GM18951 (cell line): Measurements from ENCODE around the gene LMAN2.
"Not testable (repeated sequence)": the region's sequence is repeated elsewhere in the genome, so short reads cannot be mapped to it uniquely, and the experiment has no call there.

Experiments
- POLR2A ChIP-seq: IDR thresholded peaks from 4 replicates; pipeline ENCODE4 v1.6.1; 2011; ENCODE audit warnings: mild to moderate bottlenecking; ENCODE audit not compliant: insufficient read length, insufficient read depth; ENCODE audit errors: extremely low read depth
- in situ Hi-C: fragments of 300-500 bp; cut with MboI; formaldehyde crosslinking; loops from one replicate; pipeline ENCODE4 v1.12.0; 2022; ENCODE audit warnings: low sequenced_read_pairs, mixed read lengths, inconsistent platforms; ENCODE audit not compliant: unreplicated experiment

LMAN2 gene

GRCh38 chr5:177365845-177366527, 14.5 kb upstream of the LMAN2 start:
- TF ChIP-seq POLR2A: no peak
- in situ Hi-C loops: no loop called here

DNA sequence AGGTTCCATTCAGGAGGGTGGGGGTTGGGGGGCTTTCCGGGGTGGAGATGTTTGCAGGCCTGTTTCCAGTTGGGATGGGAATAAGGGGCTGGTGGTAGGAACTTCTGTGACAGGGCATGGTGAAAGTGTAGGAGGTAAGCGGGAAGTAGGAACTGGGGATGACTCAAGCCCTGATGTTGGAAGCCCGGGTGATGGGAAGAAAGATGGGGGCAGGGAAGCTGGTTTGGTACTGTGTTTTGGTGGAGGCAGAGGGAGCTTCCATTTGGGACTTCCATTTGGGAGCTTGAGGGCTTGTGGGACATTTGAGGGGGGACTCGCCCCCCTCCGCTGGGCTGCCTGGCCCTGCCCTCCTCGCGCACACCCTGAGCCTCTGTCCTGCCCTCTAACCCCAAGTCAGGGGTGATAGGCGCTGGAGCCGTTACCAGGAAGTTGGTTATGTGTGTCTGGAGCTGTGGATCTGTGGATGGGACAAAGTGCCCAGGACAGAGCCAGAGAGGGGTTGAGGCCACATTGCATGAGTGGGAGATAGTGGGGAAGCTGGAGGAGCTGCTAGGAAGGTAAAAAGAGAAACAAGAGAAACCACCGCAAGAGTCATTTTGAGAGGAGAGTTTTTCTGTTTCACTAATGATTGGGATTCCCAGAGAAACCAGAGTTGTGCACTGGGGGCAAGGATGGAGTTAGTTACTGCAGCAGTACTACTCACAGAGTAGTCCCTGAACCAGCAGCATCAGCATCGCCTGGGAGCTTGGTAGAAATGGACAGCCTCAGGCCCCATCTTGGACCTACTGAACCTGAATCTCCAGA, 12.9 kb upstream of the LMAN2 start:
- TF ChIP-seq POLR2A: no peak
- in situ Hi-C loops: no loop called here

GRCh38 chr5:177363565-177363964, 12.1 kb upstream of the LMAN2 start:
- no peak for TF ChIP-seq POLR2A
- in situ Hi-C loops: no loop called here

DNA sequence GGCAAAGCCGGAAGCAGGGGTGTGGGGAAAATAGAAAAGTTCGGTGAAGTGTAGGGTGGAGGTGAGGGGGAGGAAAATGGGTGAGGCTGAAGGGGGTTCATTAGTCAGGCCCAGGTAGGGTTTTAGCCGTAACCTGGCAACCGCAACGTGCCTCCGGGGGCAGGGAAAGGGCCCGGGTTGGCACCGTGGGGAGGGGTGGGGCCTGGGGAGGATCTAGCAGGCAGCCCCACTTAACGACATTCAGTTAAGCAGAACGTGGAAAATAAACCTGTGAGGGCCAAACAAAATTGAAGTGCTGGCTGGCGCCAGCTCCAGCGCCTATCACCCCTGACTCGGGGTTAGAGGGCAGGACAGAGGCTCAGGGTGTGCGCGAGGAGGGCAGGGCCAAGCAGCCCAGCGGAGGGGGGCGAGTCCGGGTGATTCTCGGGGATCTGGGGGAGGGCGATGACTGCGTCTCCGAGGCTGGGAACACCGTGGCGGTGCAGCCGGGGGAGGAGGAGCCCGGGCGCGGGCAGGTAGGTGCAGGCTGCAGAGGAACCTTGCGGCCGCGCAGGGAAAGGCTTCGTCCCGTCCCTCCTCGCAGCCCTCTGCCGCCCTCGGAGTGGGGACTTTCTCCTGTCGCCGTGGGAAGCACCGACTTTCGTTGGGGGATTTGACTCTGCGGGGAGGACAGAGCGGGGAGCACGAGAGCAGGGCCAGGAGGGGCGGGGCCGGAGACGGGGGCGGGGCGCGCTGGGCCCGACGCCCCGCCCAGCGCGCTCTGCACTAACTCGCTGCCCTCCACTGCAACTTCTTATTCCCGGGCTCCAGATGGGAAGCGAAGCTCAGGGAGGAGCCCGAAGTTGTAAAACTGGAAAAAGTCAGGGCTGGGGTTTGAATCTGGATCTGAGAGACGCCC, 11.4 kb upstream of the LMAN2 start:
- in situ Hi-C loops: no loop called here
- no peak for TF ChIP-seq POLR2A

- in situ Hi-C loops: no loop called here
- TF ChIP-seq POLR2A: no peak
These were observed 10.8 kb upstream of the LMAN2 start for GRCh38 chr5:177362292-177362609.

DNA sequence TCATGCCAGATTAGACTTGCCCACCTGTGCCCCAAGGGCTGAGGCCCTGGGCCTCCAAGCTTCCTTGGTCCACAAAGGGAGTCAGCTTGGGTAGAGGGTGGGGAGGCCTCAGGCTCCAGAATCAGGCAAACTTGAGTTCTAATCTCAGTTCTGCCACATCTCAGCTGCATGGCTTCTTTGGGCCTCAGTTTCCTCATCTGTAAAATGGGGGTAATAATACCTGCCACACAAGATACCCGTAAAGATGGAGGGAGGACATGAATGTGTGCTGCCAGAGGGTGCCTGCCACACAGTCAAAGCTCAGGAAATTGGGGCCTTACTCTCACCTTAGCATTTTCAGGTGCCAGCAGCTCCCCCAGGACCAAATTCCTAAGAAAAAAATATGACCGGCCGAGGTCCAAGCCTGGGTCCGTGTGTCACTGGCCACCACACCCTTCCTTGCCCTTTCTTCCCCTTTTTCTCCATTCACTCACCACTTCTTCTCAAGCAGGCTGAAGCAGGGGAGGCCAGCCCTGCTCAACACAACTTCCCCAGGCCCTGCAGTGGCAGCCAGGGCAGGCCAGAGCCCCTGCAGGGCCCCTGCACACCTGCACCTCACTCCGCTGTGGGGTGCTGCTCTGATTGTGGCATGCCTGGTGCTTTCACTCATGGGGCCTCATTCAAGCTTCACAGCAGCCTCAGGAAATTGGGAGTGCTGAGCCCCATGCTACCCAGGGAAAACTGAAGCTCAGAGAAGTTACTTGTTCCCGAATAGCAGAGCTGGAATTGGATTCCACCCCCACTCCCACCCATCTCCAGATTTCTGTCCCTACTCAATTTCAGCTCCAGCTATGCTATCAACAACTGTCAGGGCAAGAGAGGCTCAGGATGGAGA, 10.2 kb upstream of the LMAN2 start:
- in situ Hi-C loops: no loop called here
- no peak for TF ChIP-seq POLR2A

DNA sequence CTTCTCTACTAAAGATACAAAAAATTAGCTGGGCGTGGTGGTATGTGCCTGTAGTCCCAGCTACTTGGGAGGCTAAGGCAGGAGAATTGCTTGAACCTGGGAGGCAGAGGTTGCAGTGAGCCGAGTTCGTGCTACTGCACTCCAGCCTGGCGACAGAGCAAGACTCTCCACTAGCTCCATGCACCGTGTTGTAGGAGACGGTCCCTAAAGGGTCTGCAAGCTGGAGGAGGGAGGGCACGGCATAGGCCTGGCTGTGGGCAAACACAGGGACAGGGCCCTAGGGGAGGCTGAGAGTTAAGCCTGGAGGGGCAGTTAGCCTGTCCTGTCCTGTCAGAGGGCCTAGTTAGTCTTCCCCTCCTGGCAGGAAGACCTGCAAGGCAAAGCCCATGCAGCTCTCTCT, 9.3 kb upstream of the LMAN2 start:
- in situ Hi-C loops: not testable (repeated sequence)

DNA sequence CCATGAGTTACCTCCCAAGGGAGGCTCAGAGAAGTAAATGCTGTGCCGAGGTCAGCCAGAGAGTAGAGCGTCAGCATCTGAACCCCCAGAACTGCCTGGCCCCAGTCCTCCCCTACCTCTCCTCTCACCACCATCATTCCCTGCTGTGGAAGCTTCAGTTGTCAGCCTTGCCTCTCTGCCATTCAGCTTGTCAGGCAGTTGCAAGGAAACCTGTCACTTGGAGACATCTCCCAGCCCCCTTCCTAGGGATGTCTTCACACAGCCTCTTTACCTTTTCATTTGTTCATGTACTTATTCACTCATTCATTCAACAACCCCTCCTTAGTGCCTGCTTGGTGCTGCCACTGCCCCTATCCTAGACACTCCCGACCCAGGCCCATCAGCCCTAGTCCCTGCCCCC, 8.4 kb upstream of the LMAN2 start:
- in situ Hi-C loops: no loop called here
- no peak for TF ChIP-seq POLR2A

- in situ Hi-C loops: no loop called here
- TF ChIP-seq POLR2A: no peak
These were observed 8.0 kb upstream of the LMAN2 start for GRCh38 chr5:177359451-177359851.

- TF ChIP-seq POLR2A: no peak
- in situ Hi-C loops: no loop called here
These were observed 6.9 kb upstream of the LMAN2 start for GRCh38 chr5:177358370-177358819.

GRCh38 chr5:177357459-177358351, 6.2 kb upstream of the LMAN2 start, which contains the start of gene RGS14:
Gene RGS14, plus strand, starts transcription at chr5:177357924. Its CDS starts 101 bp downstream, at chr5:177358025.
- TF ChIP-seq POLR2A: peak; percentile 85
- in situ Hi-C loops: no loop called here

DNA sequence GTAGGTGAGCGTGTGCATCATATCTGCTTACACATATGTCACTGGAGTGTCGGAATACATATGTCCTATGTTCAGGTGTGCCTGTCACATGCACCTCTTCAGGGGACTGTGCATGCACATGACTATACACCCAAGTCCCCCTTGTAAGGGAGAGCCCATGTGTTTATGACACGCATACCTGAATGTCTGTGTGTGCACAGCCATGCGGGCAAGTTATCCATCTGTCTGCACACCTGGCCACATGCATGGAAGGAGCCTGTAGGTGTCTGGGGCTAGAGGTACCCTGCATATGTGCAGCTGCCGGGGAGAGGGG, 5.6 kb upstream of the LMAN2 start:
- TF ChIP-seq POLR2A: no peak
- in situ Hi-C loops: no loop called here

- in situ Hi-C loops: no loop called here
- TF ChIP-seq POLR2A: no peak
These were observed 5.3 kb upstream of the LMAN2 start for GRCh38 chr5:177356746-177357145.
